OCI-LY7 (cell line): ENCODE results near the gene ITLN1.

Experiments used
- CTCF ChIP-seq: fragments of 200-600 bp; sonication (generic); conservative IDR thresholded peaks from 2 replicates; pipeline ENCODE4 v1.5.1; 2014; ENCODE audit warnings: mild to moderate bottlenecking, antibody characterized with exemption, low read length, moderate library complexity, mixed read lengths
- EZH2phosphoT487 ChIP-seq: fragments of 200-600 bp; sonication (generic); IDR thresholded peaks from 2 replicates; pipeline ENCODE4 v1.6.1; 2018; ENCODE audit warnings: low read depth, borderline replicate concordance, mild to moderate bottlenecking, mixed run types, antibody characterized with exemption, low read length, moderate library complexity, mixed read lengths

- TF ChIP-seq CTCF (no peak), EZH2phosphoT487 (no peak)
These were observed 1.1 kb downstream of the ITLN1 start for GRCh38 chr1:160883581-160884513.
